ENCODE data around the gene FA2H. TPM values are rescaled to one million over a fixed set of nuclear protein-coding genes. Genes with fewer than 3 reads are reported as not detected.

The FA2H gene
- total and polyA plus RNA-seq, 10 of the 15 experiments (the other 5 are each of a cell fraction or from before 2014, with no cell fraction given), result 0.05 to 0.73 (median 0.51) TPM; not detected in 3

GRCh38 chr16:74767749-74768148 is 6.9 kb downstream of the FA2H start:
- no peak overlapping the region for H3K9ac ChIP-seq (ENCODE audit: control insufficient read depth, insufficient read depth, low read length)
- H3K36me3 ChIP-seq (ENCODE audit: control insufficient read depth in 2 of 2, insufficient read depth in 2 of 2, low read length in 1 of 2), result no peaks in the 10 kb centered on the region
- 98% methylated on average over 7 of the region's 7 CpGs for WGBS (ENCODE audit: insufficient coverage, insufficient replicate concordance, low lambda C conversion rate, missing lambda C conversion rate)
- H3K4me1 ChIP-seq (ENCODE audit: control insufficient read depth, insufficient read depth, low read length), result peaks cover 17% of the 10 kb centered on the region
- POLR2A ChIA-PET, result no interaction called here
- H4K20me1 ChIP-seq (ENCODE audit: control insufficient read depth, insufficient read depth), result no peaks in the 10 kb centered on the region
- ATAC-seq (no peak), DNase-seq (ENCODE audit: low read depth, low spot score) (no peak), FAIRE-seq (no peak)
- CTCF ChIA-PET, result interaction anchor here (2.0 to 8.9 kb wide), 2 partner anchors 95 kb away, joined by 8 to 35 read pairs; no protein-coding TSS in a partner anchor
- no peaks in the 10 kb centered on the region; the same call in 2 of the 3 replicates for H3K9me3 ChIP-seq (replicated peaks; ENCODE audit: control insufficient read depth, insufficient read depth, low read length)
- H3K4me3 ChIP-seq, result no peak overlapping the region
- no peak overlapping the region for H2AFZ ChIP-seq (ENCODE audit: control insufficient read depth, low read depth, low read length)
- intact Hi-C loops (cut with micrococcal nuclease; ENCODE audit: unreplicated experiment) (no loop called here), in situ Hi-C loops (cut with MboI) (no loop called here)
- H3K27ac ChIP-seq (ENCODE audit: control insufficient read depth, insufficient read depth), result no peak overlapping the region
- BruUV-seq (replicated peaks), result no TSS peak
- RAD21 ChIA-PET (ENCODE audit: unreplicated experiment), result interaction anchor here (1.6 kb wide), 1 partner anchor 95 kb away, joined by 3 read pairs; no protein-coding TSS in a partner anchor
- H3K79me2 ChIP-seq (ENCODE audit: control insufficient read depth, insufficient read depth, low read length), result no peaks in the 10 kb centered on the region
- H3K27me3 ChIP-seq (replicated peaks in 1 of 2; ENCODE audit: control insufficient read depth in 2 of 2, insufficient read depth in 2 of 2, low read length in 1 of 2), result no peaks in the 10 kb centered on the region; a peak in 1 of 4 replicates
- SMC1A ChIA-PET (ENCODE audit: uncharacterized antibody, unreplicated experiment), result interaction anchor here (0.6 to 1.3 kb wide), 3 partner anchors 39 to 225 kb away, joined by 3 read pairs; no protein-coding TSS in a partner anchor
- TF ChIP-seq ZBTB11 (CRISPR knock-in tag; IDR thresholded peaks at IDR 0.05) (no peak), JUND (IDR thresholded peaks at IDR 0.05; ENCODE audit: low read depth, low read length) (no peak), JUNB (IDR thresholded peaks at IDR 0.05) (no peak), NBN (IDR thresholded peaks at IDR 0.05) (no peak), SIX5 (IDR thresholded peaks at IDR 0.05; ENCODE audit: low read depth, low read length, severe bottlenecking) (no peak)
- TF ChIP-seq, protein P1, sequence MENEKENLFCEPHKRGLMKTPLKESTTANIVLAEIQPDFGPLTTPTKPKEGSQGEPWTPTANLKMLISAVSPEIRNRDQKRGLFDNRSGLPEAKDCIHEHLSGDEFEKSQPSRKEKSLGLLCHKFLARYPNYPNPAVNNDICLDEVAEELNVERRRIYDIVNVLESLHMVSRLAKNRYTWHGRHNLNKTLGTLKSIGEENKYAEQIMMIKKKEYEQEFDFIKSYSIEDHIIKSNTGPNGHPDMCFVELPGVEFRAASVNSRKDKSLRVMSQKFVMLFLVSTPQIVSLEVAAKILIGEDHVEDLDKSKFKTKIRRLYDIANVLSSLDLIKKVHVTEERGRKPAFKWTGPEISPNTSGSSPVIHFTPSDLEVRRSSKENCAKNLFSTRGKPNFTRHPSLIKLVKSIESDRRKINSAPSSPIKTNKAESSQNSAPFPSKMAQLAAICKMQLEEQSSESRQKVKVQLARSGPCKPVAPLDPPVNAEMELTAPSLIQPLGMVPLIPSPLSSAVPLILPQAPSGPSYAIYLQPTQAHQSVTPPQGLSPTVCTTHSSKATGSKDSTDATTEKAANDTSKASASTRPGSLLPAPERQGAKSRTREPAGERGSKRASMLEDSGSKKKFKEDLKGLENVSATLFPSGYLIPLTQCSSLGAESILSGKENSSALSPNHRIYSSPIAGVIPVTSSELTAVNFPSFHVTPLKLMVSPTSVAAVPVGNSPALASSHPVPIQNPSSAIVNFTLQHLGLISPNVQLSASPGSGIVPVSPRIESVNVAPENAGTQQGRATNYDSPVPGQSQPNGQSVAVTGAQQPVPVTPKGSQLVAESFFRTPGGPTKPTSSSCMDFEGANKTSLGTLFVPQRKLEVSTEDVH (IDR thresholded peaks at IDR 0.05; ENCODE audit: low read depth, partially characterized antibody), result no peak
- H3K4me2 ChIP-seq (ENCODE audit: control insufficient read depth, insufficient read depth), result no peak overlapping the region
